HEK293 (cell line): Measurements from ENCODE around the gene SLC39A13.
A peak's percentile ranks its signal among the peaks of the same experiment; 100 is the strongest.

Experiments used
- BCL11B ChIP-seq: fragments of 450-650 bp; formaldehyde crosslinking; IDR thresholded peaks from 2 replicates; pipeline ENCODE4 v1.5.1; 2016; ENCODE audit warnings: low read depth, missing biosample characterization, missing genetic modification characterization
- BCL6B ChIP-seq: fragments of 450-650 bp; formaldehyde crosslinking; IDR thresholded peaks from 2 replicates; pipeline ENCODE4 v1.5.1; 2017; ENCODE audit warnings: missing biosample characterization, missing genetic modification characterization
- EGR2 ChIP-seq: fragments of 450-650 bp; formaldehyde crosslinking; IDR thresholded peaks from 2 replicates; pipeline ENCODE4 v1.5.1; 2016; ENCODE audit warnings: low read depth, missing biosample characterization, missing genetic modification characterization
- GLI4 ChIP-seq: fragments of 450-650 bp; formaldehyde crosslinking; IDR thresholded peaks from 2 replicates; pipeline ENCODE4 v1.5.1; 2016; ENCODE audit warnings: missing biosample characterization, missing genetic modification characterization
- GLIS1 ChIP-seq: fragments of 450-650 bp; formaldehyde crosslinking; IDR thresholded peaks from 2 replicates; pipeline ENCODE4 v1.5.1; 2016; ENCODE audit warnings: missing biosample characterization, missing genetic modification characterization
- KLF10 ChIP-seq: fragments of 450-650 bp; IDR thresholded peaks from 2 replicates; pipeline ENCODE4 v1.5.1; 2018; ENCODE audit warnings: missing biosample characterization, mild to moderate bottlenecking, missing genetic modification characterization
- OVOL3 ChIP-seq: fragments of 450-650 bp; formaldehyde crosslinking; IDR thresholded peaks from 2 replicates; pipeline ENCODE4 v1.5.1; 2016; ENCODE audit warnings: missing biosample characterization, missing genetic modification characterization
- REPIN1 ChIP-seq: fragments of 450-650 bp; formaldehyde crosslinking; IDR thresholded peaks from 2 replicates; pipeline ENCODE4 v1.5.1; 2017; ENCODE audit warnings: missing biosample characterization, missing genetic modification characterization, low read depth
- SALL2 ChIP-seq: fragments of 450-650 bp; formaldehyde crosslinking; IDR thresholded peaks from 2 replicates; pipeline ENCODE4 v1.5.0; 2017; ENCODE audit warnings: missing biosample characterization, mild to moderate bottlenecking, missing genetic modification characterization, borderline replicate concordance
- SP2 ChIP-seq: fragments of 450-650 bp; formaldehyde crosslinking; IDR thresholded peaks from 2 replicates; pipeline ENCODE4 v1.5.1; 2016; ENCODE audit warnings: missing biosample characterization, missing genetic modification characterization
- SP3 ChIP-seq: fragments of 450-650 bp; formaldehyde crosslinking; IDR thresholded peaks from 2 replicates; pipeline ENCODE4 v1.5.1; 2016; ENCODE audit warnings: missing biosample characterization, missing genetic modification characterization
- TCF7L2 ChIP-seq: IDR thresholded peaks from 2 replicates; pipeline ENCODE4 v1.6.1; 2011; ENCODE audit warnings: low read depth, mild to moderate bottlenecking, inconsistent platforms, low read length, moderate library complexity, borderline replicate concordance
- ZBTB1 ChIP-seq: fragments of 450-650 bp; formaldehyde crosslinking; IDR thresholded peaks from 2 replicates; pipeline ENCODE4 v1.5.1; 2016; ENCODE audit warnings: missing biosample characterization, missing genetic modification characterization
- ZBTB26 ChIP-seq: fragments of 450-650 bp; formaldehyde crosslinking; optimal IDR thresholded peaks from 2 replicates; pipeline ENCODE3; 2016; ENCODE audit warnings: missing biosample characterization, mild to moderate bottlenecking, missing genetic modification characterization
- ZFHX2 ChIP-seq: fragments of 450-650 bp; formaldehyde crosslinking; conservative IDR thresholded peaks from 2 replicates; pipeline ENCODE4 v1.5.1; 2016; ENCODE audit warnings: missing biosample characterization, missing genetic modification characterization
- ZIC2 ChIP-seq: fragments of 450-650 bp; formaldehyde crosslinking; IDR thresholded peaks from 2 replicates; pipeline ENCODE4 v1.5.1; 2016; ENCODE audit warnings: missing biosample characterization, missing genetic modification characterization
- ZNF2 ChIP-seq: fragments of 450-650 bp; formaldehyde crosslinking; IDR thresholded peaks from 2 replicates; pipeline ENCODE4 v1.5.1; 2016; ENCODE audit warnings: missing biosample characterization, missing genetic modification characterization
- ZNF221 ChIP-seq: fragments of 450-650 bp; formaldehyde crosslinking; IDR thresholded peaks from 2 replicates; pipeline ENCODE4 v1.5.1; 2017; ENCODE audit warnings: missing biosample characterization, missing genetic modification characterization, borderline replicate concordance
- ZNF26 ChIP-seq: fragments of 450-650 bp; formaldehyde crosslinking; IDR thresholded peaks from 2 replicates; pipeline ENCODE4 v1.5.1; 2016; ENCODE audit warnings: missing biosample characterization, missing genetic modification characterization
- ZNF274 ChIP-seq, 2 experiments: fragments of 200-500 bp in 1 of 2; fragments of 450-650 bp in 1 of 2; sonication (Bioruptor generic) in 1 of 2; formaldehyde crosslinking in 1 of 2; IDR thresholded peaks; 2 replicates each; pipeline versions ENCODE4 v1.5.1 to v1.6.1; 2014 to 2016; ENCODE audit warnings: borderline replicate concordance in 1 of 2, inconsistent platforms in 1 of 2, low read length in 1 of 2, missing biosample characterization in 1 of 2, missing genetic modification characterization in 1 of 2
- ZNF335 ChIP-seq: fragments of 450-650 bp; formaldehyde crosslinking; conservative IDR thresholded peaks from 2 replicates; pipeline ENCODE4 v1.5.1; 2016; ENCODE audit warnings: missing biosample characterization, missing genetic modification characterization
- ZNF341 ChIP-seq: fragments of 450-650 bp; formaldehyde crosslinking; IDR thresholded peaks from 2 replicates; pipeline ENCODE4; 2016; ENCODE audit warnings: low read depth, missing biosample characterization, missing genetic modification characterization
- ZNF37A ChIP-seq: fragments of 450-650 bp; IDR thresholded peaks from 2 replicates; pipeline ENCODE4 v1.5.1; 2018; ENCODE audit warnings: missing biosample characterization, missing genetic modification characterization
- ZNF391 ChIP-seq: fragments of 450-650 bp; formaldehyde crosslinking; IDR thresholded peaks from 2 replicates; pipeline ENCODE4 v1.5.1; 2016; ENCODE audit warnings: low read depth, missing biosample characterization, missing genetic modification characterization, borderline replicate concordance
- ZNF501 ChIP-seq: fragments of 450-650 bp; formaldehyde crosslinking; IDR thresholded peaks from 2 replicates; pipeline ENCODE4 v1.5.1; 2016; ENCODE audit warnings: missing biosample characterization, missing genetic modification characterization
- ZNF530 ChIP-seq: fragments of 450-650 bp; formaldehyde crosslinking; IDR thresholded peaks from 2 replicates; pipeline ENCODE4 v1.5.1; 2016; ENCODE audit warnings: low read depth, missing biosample characterization, missing genetic modification characterization
- ZNF548 ChIP-seq: fragments of 450-650 bp; formaldehyde crosslinking; IDR thresholded peaks from 2 replicates; pipeline ENCODE4 v1.5.1; 2016; ENCODE audit warnings: missing biosample characterization, missing genetic modification characterization
- ZNF549 ChIP-seq: fragments of 450-650 bp; IDR thresholded peaks from 2 replicates; pipeline ENCODE4 v1.5.1; 2018; ENCODE audit warnings: missing biosample characterization, missing genetic modification characterization, mild to moderate bottlenecking, inconsistent platforms, moderate library complexity
- ZNF560 ChIP-seq: fragments of 450-650 bp; formaldehyde crosslinking; IDR thresholded peaks from 2 replicates; pipeline ENCODE4 v1.5.1; 2017; ENCODE audit warnings: missing biosample characterization, missing genetic modification characterization, borderline replicate concordance
- ZNF596 ChIP-seq: fragments of 450-650 bp; IDR thresholded peaks from 2 replicates; pipeline ENCODE4 v1.5.0; 2018; ENCODE audit warnings: missing biosample characterization, mild to moderate bottlenecking, missing genetic modification characterization, moderate library complexity
- ZNF843 ChIP-seq: fragments of 450-650 bp; formaldehyde crosslinking; IDR thresholded peaks from 2 replicates; pipeline ENCODE4 v1.5.1; 2016; ENCODE audit warnings: missing biosample characterization, missing genetic modification characterization
- ZSCAN23 ChIP-seq: fragments of 450-650 bp; formaldehyde crosslinking; IDR thresholded peaks from 2 replicates; pipeline ENCODE4 v1.5.1; 2016; ENCODE audit warnings: missing biosample characterization, missing genetic modification characterization
- ZSCAN30 ChIP-seq: fragments of 450-650 bp; IDR thresholded peaks from 2 replicates; pipeline ENCODE4 v1.5.1; 2018; ENCODE audit warnings: missing biosample characterization, mild to moderate bottlenecking, missing genetic modification characterization, moderate library complexity
- TF ChIP-seq, protein P1 (sequence below): fragments of 450-650 bp; formaldehyde crosslinking; IDR thresholded peaks from 2 replicates; pipeline ENCODE4 v1.5.1; 2017; ENCODE audit warnings: missing biosample characterization, missing genetic modification characterization

The SLC39A13 gene

GRCh38 chr11:47399860-47400767 is 8.3 kb upstream of the SLC39A13 start (continued):
- TF ChIP-seq, protein P1, sequence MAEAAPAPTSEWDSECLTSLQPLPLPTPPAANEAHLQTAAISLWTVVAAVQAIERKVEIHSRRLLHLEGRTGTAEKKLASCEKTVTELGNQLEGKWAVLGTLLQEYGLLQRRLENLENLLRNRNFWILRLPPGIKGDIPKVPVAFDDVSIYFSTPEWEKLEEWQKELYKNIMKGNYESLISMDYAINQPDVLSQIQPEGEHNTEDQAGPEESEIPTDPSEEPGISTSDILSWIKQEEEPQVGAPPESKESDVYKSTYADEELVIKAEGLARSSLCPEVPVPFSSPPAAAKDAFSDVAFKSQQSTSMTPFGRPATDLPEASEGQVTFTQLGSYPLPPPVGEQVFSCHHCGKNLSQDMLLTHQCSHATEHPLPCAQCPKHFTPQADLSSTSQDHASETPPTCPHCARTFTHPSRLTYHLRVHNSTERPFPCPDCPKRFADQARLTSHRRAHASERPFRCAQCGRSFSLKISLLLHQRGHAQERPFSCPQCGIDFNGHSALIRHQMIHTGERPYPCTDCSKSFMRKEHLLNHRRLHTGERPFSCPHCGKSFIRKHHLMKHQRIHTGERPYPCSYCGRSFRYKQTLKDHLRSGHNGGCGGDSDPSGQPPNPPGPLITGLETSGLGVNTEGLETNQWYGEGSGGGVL (tag by site-specific recombination), result peak; percentile 79
- TF ChIP-seq ZNF26 (tag by site-specific recombination) (no peak), ZSCAN23 (no peak), ZNF37A (tag by site-specific recombination) (no peak), ZNF560 (tag by site-specific recombination) (no peak), BCL11B (tag by site-specific recombination) (no peak), ZNF548 (no peak), ZNF530 (tag by site-specific recombination) (no peak), ZNF335 (peak; percentile 59; the same call in 1 of the 2 replicates), GLIS1 (tag by site-specific recombination) (peak; percentile 89), SP2 (no peak; the same call in none of the 2 replicates), ZBTB26 (tag by site-specific recombination) (no peak), ZNF391 (tag by site-specific recombination) (no peak), ZNF501 (tag by site-specific recombination) (peak; percentile 26; the same call in 1 of the 2 replicates), REPIN1 (tag by site-specific recombination) (no peak), OVOL3 (tag by site-specific recombination) (no peak), BCL6B (tag by site-specific recombination) (no peak), ZNF274 (IDR thresholded peaks at IDR 0.05; ENCODE audit: low read length) (no peak), ZNF274 (tag by site-specific recombination; IDR thresholded peaks at IDR 0.05; ENCODE audit: borderline replicate concordance) (no peak), ZIC2 (tag by site-specific recombination) (peak; percentile 53), TCF7L2 (no peak), SALL2 (no peak), ZFHX2 (tag by site-specific recombination) (peak; percentile 53; the same call in 1 of the 2 replicates), ZSCAN30 (tag by site-specific recombination) (peak; percentile 19; the same call in 1 of the 2 replicates), ZNF2 (tag by site-specific recombination) (no peak), ZNF341 (tag by site-specific recombination) (no peak), EGR2 (tag by site-specific recombination) (0 out of 2 replicates have a peak, but pooled peaks have one; percentile 17), SP3 (no peak), ZNF549 (no peak), ZNF843 (no peak), ZBTB1 (tag by site-specific recombination) (peak; percentile 40; the same call in 1 of the 2 replicates), ZNF596 (tag by site-specific recombination) (no peak), ZNF221 (tag by site-specific recombination) (no peak), GLI4 (tag by site-specific recombination) (no peak), KLF10 (tag by site-specific recombination) (peak; percentile 42; the same call in 1 of the 2 replicates)
